Breast epithelium (tissue), 4 donors: ENCODE data around the gene FAT2. TPM values are rescaled to one million over a fixed set of nuclear protein-coding genes. Genes with fewer than 3 reads are reported as not detected.

ENCODE experiments used
- DNase-seq, 2 donors: peaks; one replicate each; pipeline ENCODE4 v3.0.0-alpha.2; 2019; ENCODE audit warnings: low spot score in 2 of 2
- H3K27ac ChIP-seq, 2 donors: fragments of 200-600 bp; sonication (generic) in 1 of 2; one replicate each; pipeline ENCODE4 v1.5.1; 2016 to 2019; ENCODE audit warnings: mild to moderate bottlenecking in 1 of 2
- H3K27me3 ChIP-seq, 2 donors: fragments of 200-600 bp; sonication (generic) in 1 of 2; one replicate each; pipeline versions ENCODE4 v1.5.1 to v1.6.0; 2017 to 2019; ENCODE audit warnings: control low read depth in 1 of 2, mild to moderate bottlenecking in 1 of 2
- H3K36me3 ChIP-seq: fragments of 200-600 bp; one replicate; pipeline ENCODE4 v1.5.1; 2019
- H3K4me1 ChIP-seq, 2 donors: fragments of 200-600 bp; sonication (generic); one replicate each; pipeline ENCODE4 v1.5.1; 2016 to 2019; ENCODE audit warnings: control low read depth in 1 of 2
- H3K4me3 ChIP-seq, 3 donors: fragments of 200-600 bp; sonication (generic); 1 replicate in 2 of 3; 2 replicates in 1 of 3; pipeline ENCODE4 v1.5.1; 2016 to 2019; ENCODE audit warnings: mild to moderate bottlenecking in 3 of 3, moderate library complexity in 2 of 3
- H3K9me3 ChIP-seq, 2 donors: fragments of 200-600 bp; sonication (generic) in 1 of 2; one replicate each; pipeline ENCODE4 v1.5.1; 2016 to 2019; ENCODE audit warnings: control low read depth in 1 of 2
- CTCF ChIP-seq, 3 donors: fragments of 450-650 bp; IDR thresholded peaks; one replicate each; pipeline ENCODE4 v1.5.1; 2016 to 2017; ENCODE audit warnings: antibody characterized with exemption in 3 of 3, mild to moderate bottlenecking in 3 of 3, moderate library complexity in 3 of 3
- POLR2A ChIP-seq: fragments of 450-650 bp; IDR thresholded peaks from one replicate; pipeline ENCODE4 v1.6.1; 2016; ENCODE audit warnings: antibody characterized with exemption, mild to moderate bottlenecking, moderate library complexity
- POLR2AphosphoS5 ChIP-seq, 3 donors: sonication (generic); formaldehyde crosslinking; IDR thresholded peaks; one replicate each; pipeline ENCODE4 v1.6.1; 2017; ENCODE audit warnings: antibody characterized with exemption in 3 of 3
- intact Hi-C: fragments of 100-400 bp; cut with DNase I; formaldehyde crosslinking; loops from one replicate; pipeline ENCODE4 v1.15.1; 2023; ENCODE audit warnings: low total_unique reads
- total RNA-seq, 3 donors: library from RNA; depleted of rRNA; stranded (reverse); fragments of >200 nt; gene quantifications; one replicate each; pipeline ENCODE4 v1.1.0, GENCODE V29; 2016

Gene FAT2
- total RNA-seq, 3 donors from 2014 or later: 0.16 to 5.4 (median 3.6) TPM

- Histone ChIP-seq H3K9me3 (no peaks in the 10 kb centered on the region), H3K4me1 (peaks cover 0 to 3% of the 10 kb centered on the region in 2 donors), H3K27me3 (no peaks in the 10 kb centered on the region), H3K4me3 (no peak overlapping the region), H3K27ac (peak overlapping the region; percentile 73 to 80), H3K36me3 (no peaks in the 10 kb centered on the region)
- no peak for TF ChIP-seq CTCF (IDR thresholded peaks at IDR 0.05)
- DNase-seq: no peak
- intact Hi-C loops: no loop called here
These were observed 21.1 kb downstream of the FAT2 start for GRCh38 chr5:151570058-151570457.

GRCh38 chr5:151569132-151570046, 21.7 kb downstream of the FAT2 start:
- intact Hi-C loops: no loop called here
- no peak overlapping the region for H3K4me3 ChIP-seq

GRCh38 chr5:151568036-151568435, 23.1 kb downstream of the FAT2 start:
- Histone ChIP-seq H3K9me3 (no peaks in the 10 kb centered on the region), H3K27ac (no peak overlapping the region), H3K27me3 (no peaks in the 10 kb centered on the region), H3K4me3 (no peak overlapping the region), H3K36me3 (no peaks in the 10 kb centered on the region), H3K4me1 (peaks cover 0 to 3% of the 10 kb centered on the region in 2 donors)
- no peak for TF ChIP-seq POLR2AphosphoS5 (IDR thresholded peaks at IDR 0.05)
- no peak for TF ChIP-seq POLR2A
- no peak for TF ChIP-seq CTCF (IDR thresholded peaks at IDR 0.05)
- intact Hi-C loops: no loop called here
- DNase-seq: no peak

More at GRCh38 chr5:151569132-151570046, 21.7 kb downstream of the FAT2 start:
- Histone ChIP-seq H3K27me3 (no peaks in the 10 kb centered on the region), H3K4me1 (peaks cover 0 to 3% of the 10 kb centered on the region in 2 donors), H3K36me3 (no peaks in the 10 kb centered on the region), H3K9me3 (no peaks in the 10 kb centered on the region), H3K27ac (peak overlapping the region; percentile 73 to 80)
- DNase-seq: no peak
- no peak for TF ChIP-seq CTCF (IDR thresholded peaks at IDR 0.05)
- TF ChIP-seq POLR2A: no peak
- TF ChIP-seq POLR2AphosphoS5 (IDR thresholded peaks at IDR 0.05): no peak

GRCh38 chr5:151565971-151566370, 25.2 kb downstream of the FAT2 start:
- H3K4me3 ChIP-seq: no peak overlapping the region
- no peaks in the 10 kb centered on the region for H3K27me3 ChIP-seq
- no peak for TF ChIP-seq POLR2A
- TF ChIP-seq POLR2AphosphoS5 (IDR thresholded peaks at IDR 0.05): no peak
- H3K36me3 ChIP-seq: no peaks in the 10 kb centered on the region
- DNase-seq: no peak
- no peak overlapping the region for H3K27ac ChIP-seq
- intact Hi-C loops: no loop called here
- peaks cover 0 to 3% of the 10 kb centered on the region in 2 donors for H3K4me1 ChIP-seq
- no peaks in the 10 kb centered on the region for H3K9me3 ChIP-seq

GRCh38 chr5:151562019-151562707, 29.0 kb downstream of the FAT2 start:
- Histone ChIP-seq H3K36me3 (no peaks in the 10 kb centered on the region), H3K9me3 (no peaks in the 10 kb centered on the region), H3K27me3 (no peaks in the 10 kb centered on the region), H3K27ac (peak overlapping the region in 1 of 2 donors; percentile 32), H3K4me1 (no peaks in the 10 kb centered on the region), H3K4me3 (no peak overlapping the region)
- no peak for TF ChIP-seq POLR2AphosphoS5 (IDR thresholded peaks at IDR 0.05)
- TF ChIP-seq POLR2A: no peak
- no peak for TF ChIP-seq CTCF (IDR thresholded peaks at IDR 0.05)
- no peak for DNase-seq
- intact Hi-C loops: no loop called here
